H1 (cell line): ENCODE results near the gene RPUSD3. TPM values are rescaled to one million over a fixed set of nuclear protein-coding genes. Genes with fewer than 3 reads are reported as not detected.

ENCODE experiments used
- ASH2L ChIP-seq: fragments of 200-600, 300-600 bp; sonication (generic); IDR thresholded peaks from one replicate; pipeline ENCODE4 v1.7.1; 2017; ENCODE audit warnings: low read length
- CBX5 ChIP-seq: fragments of 300-800, 300-1000 bp; sonication (generic); IDR thresholded peaks from 2 replicates; pipeline ENCODE4 v1.7.1; 2016; ENCODE audit warnings: antibody characterized with exemption, low read length, low read depth
- CEBPB ChIP-seq: IDR thresholded peaks from 2 replicates; pipeline ENCODE4 v1.6.1; 2012; ENCODE audit warnings: low read depth, low read length
- EZH2 ChIP-seq: fragments of 200-600 bp; sonication (generic); IDR thresholded peaks from 2 replicates; pipeline ENCODE4 v1.7.1; 2012; ENCODE audit warnings: low read depth, mild to moderate bottlenecking, moderate library complexity, low read length, inconsistent platforms; ENCODE audit not compliant: severe bottlenecking
- GABPA ChIP-seq: IDR thresholded peaks from 2 replicates; pipeline ENCODE4 v1.6.1; 2011; ENCODE audit warnings: mild to moderate bottlenecking, low read length, moderate library complexity, borderline replicate concordance; ENCODE audit not compliant: insufficient read depth
- JUN ChIP-seq: IDR thresholded peaks from 2 replicates; pipeline ENCODE4 v1.6.1; 2011; ENCODE audit warnings: low read depth, mild to moderate bottlenecking, improper control_type of control experiment, low read length
- JUND ChIP-seq: IDR thresholded peaks from 2 replicates; pipeline ENCODE4 v1.6.1; 2011; ENCODE audit warnings: mild to moderate bottlenecking, improper control_type of control experiment, low read length
- KDM1A ChIP-seq: fragments of 200-600, 300-600 bp; sonication (generic); IDR thresholded peaks from 2 replicates; pipeline ENCODE4 v1.7.1; 2016; ENCODE audit warnings: mild to moderate bottlenecking, low read length, borderline replicate concordance
- POU5F1 ChIP-seq: IDR thresholded peaks from 2 replicates; pipeline ENCODE4 v1.6.1; 2011; ENCODE audit warnings: low read depth, mild to moderate bottlenecking, low read length, moderate library complexity
- RXRA ChIP-seq: IDR thresholded peaks from 2 replicates; pipeline ENCODE4 v1.6.1; 2011; ENCODE audit warnings: low read depth, mild to moderate bottlenecking, low read length, moderate library complexity; ENCODE audit not compliant: insufficient read depth
- SIX5 ChIP-seq: IDR thresholded peaks from 2 replicates; pipeline ENCODE4 v1.6.1; 2011; ENCODE audit warnings: mild to moderate bottlenecking, low read depth, low read length
- SP2 ChIP-seq: IDR thresholded peaks from 2 replicates; pipeline ENCODE4 v1.6.1; 2012; ENCODE audit warnings: mild to moderate bottlenecking, low read length, inconsistent platforms
- SP4 ChIP-seq: IDR thresholded peaks from 2 replicates; pipeline ENCODE4 v1.6.1; 2012; ENCODE audit warnings: low read length, inconsistent platforms
- YY1 ChIP-seq: IDR thresholded peaks from 2 replicates; pipeline ENCODE4 v1.6.1; 2011; ENCODE audit warnings: low read depth, mild to moderate bottlenecking, low read length
- polyA plus RNA-seq, 7 experiments: library from polyadenylated mRNA; depleted of rRNA in 3 of 7; stranded (reverse) in 5 of 7; unstranded in 2 of 7; fragments of >200 nt in 5 of 7; fragments of 200-250 nt in 2 of 7; gene quantifications; 1 replicate in 5 of 7; 2 replicates in 1 of 7; 4 replicates in 1 of 7; pipeline versions ENCODE4 v1.2.1 to v1.2.3, GENCODE V29; 2011 to 2013; ENCODE audit warnings: missing spikeins in 2 of 7, mixed read lengths in 2 of 7
- total RNA-seq: library from RNA; stranded (reverse); fragmentation: NEBNext Ultra II Directional; extraction: Animal tissue kit (Norgen Biotek cat#: 25700); gene quantifications from 2 replicates; pipeline ENCODE4 v1.2.1, GENCODE V29; 2021
- TF ChIP-seq, protein P1 (sequence below): IDR thresholded peaks from 2 replicates; pipeline ENCODE4 v1.6.1; 2011; ENCODE audit warnings: low read depth, mild to moderate bottlenecking, low read length; ENCODE audit not compliant: insufficient read depth

Gene RPUSD3
- total and polyA plus RNA-seq, 2 of the 8 experiments (the other 6 are each of a cell fraction or from before 2014, with no cell fraction given), result 68.4 to 154 TPM

GRCh38 chr3:9791790-9792404, 51.9 kb downstream of the RPUSD3 start (continued):
- TF ChIP-seq YY1, result no peak
- TF ChIP-seq POU5F1, result no peak
- no peak for TF ChIP-seq SP4
- no peak for TF ChIP-seq JUN
- TF ChIP-seq RXRA, result no peak
- TF ChIP-seq CBX5, result no peak
- no peak for TF ChIP-seq SIX5
- no peak for TF ChIP-seq GABPA
- no peak for TF ChIP-seq JUND
- no peak for TF ChIP-seq CEBPB
- TF ChIP-seq SP2, result no peak
- TF ChIP-seq EZH2, result no peak
- TF ChIP-seq, protein P1, sequence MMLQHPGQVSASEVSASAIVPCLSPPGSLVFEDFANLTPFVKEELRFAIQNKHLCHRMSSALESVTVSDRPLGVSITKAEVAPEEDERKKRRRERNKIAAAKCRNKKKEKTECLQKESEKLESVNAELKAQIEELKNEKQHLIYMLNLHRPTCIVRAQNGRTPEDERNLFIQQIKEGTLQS, result no peak
- peak; percentile 98 for TF ChIP-seq KDM1A
- peak; percentile 6 for TF ChIP-seq ASH2L
